Stimulated activated naive CD8-positive, alpha-beta T cell treated with anti-CD3 and anti-CD28 coated beads, Interleukin-15, amount 100 ng/mL, for 72 hours (primary cell): ENCODE measurements around the gene PIKFYVE.
"Not testable (repeated sequence)": the region's sequence is repeated elsewhere in the genome, so short reads cannot be mapped to it uniquely, and the experiment has no call there.

Experiments
- ATAC-seq: fragments of 150-1000 bp; cut with Tn5 transposase; 2 replicates; pipeline ENCODE4 v1.10.0; 2021; ENCODE audit warnings: mild to moderate bottlenecking, moderate library complexity
- DNase-seq, 2 donors: peaks; one replicate each; pipeline ENCODE4 v3.0.0; 2021 to 2022
- H3K27ac Mint-ChIP-seq, 2 donors: one replicate each; pipeline ENCODE4 v1.8.0; 2022; ENCODE audit warnings: mild to moderate bottlenecking in 2 of 2, mixed read lengths in 2 of 2, moderate library complexity in 2 of 2
- H3K27me3 Mint-ChIP-seq: one replicate; pipeline ENCODE4 v1.8.0; 2022; ENCODE audit warnings: mixed read lengths
- H3K4me1 Mint-ChIP-seq: one replicate; pipeline ENCODE4 v1.8.0; 2022; ENCODE audit warnings: mild to moderate bottlenecking, mixed read lengths
- H3K4me3 Mint-ChIP-seq, 2 donors: one replicate each; pipeline ENCODE4 v1.8.0; 2022; ENCODE audit warnings: mild to moderate bottlenecking in 2 of 2, mixed read lengths in 2 of 2, moderate library complexity in 1 of 2
- H3K9me3 Mint-ChIP-seq, 2 donors: one replicate each; pipeline ENCODE4 v1.8.0; 2022; ENCODE audit warnings: mixed read lengths in 2 of 2

Gene PIKFYVE, protein sequence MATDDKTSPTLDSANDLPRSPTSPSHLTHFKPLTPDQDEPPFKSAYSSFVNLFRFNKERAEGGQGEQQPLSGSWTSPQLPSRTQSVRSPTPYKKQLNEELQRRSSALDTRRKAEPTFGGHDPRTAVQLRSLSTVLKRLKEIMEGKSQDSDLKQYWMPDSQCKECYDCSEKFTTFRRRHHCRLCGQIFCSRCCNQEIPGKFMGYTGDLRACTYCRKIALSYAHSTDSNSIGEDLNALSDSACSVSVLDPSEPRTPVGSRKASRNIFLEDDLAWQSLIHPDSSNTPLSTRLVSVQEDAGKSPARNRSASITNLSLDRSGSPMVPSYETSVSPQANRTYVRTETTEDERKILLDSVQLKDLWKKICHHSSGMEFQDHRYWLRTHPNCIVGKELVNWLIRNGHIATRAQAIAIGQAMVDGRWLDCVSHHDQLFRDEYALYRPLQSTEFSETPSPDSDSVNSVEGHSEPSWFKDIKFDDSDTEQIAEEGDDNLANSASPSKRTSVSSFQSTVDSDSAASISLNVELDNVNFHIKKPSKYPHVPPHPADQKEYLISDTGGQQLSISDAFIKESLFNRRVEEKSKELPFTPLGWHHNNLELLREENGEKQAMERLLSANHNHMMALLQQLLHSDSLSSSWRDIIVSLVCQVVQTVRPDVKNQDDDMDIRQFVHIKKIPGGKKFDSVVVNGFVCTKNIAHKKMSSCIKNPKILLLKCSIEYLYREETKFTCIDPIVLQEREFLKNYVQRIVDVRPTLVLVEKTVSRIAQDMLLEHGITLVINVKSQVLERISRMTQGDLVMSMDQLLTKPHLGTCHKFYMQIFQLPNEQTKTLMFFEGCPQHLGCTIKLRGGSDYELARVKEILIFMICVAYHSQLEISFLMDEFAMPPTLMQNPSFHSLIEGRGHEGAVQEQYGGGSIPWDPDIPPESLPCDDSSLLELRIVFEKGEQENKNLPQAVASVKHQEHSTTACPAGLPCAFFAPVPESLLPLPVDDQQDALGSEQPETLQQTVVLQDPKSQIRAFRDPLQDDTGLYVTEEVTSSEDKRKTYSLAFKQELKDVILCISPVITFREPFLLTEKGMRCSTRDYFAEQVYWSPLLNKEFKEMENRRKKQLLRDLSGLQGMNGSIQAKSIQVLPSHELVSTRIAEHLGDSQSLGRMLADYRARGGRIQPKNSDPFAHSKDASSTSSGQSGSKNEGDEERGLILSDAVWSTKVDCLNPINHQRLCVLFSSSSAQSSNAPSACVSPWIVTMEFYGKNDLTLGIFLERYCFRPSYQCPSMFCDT (N-terminal part only)

DNA sequence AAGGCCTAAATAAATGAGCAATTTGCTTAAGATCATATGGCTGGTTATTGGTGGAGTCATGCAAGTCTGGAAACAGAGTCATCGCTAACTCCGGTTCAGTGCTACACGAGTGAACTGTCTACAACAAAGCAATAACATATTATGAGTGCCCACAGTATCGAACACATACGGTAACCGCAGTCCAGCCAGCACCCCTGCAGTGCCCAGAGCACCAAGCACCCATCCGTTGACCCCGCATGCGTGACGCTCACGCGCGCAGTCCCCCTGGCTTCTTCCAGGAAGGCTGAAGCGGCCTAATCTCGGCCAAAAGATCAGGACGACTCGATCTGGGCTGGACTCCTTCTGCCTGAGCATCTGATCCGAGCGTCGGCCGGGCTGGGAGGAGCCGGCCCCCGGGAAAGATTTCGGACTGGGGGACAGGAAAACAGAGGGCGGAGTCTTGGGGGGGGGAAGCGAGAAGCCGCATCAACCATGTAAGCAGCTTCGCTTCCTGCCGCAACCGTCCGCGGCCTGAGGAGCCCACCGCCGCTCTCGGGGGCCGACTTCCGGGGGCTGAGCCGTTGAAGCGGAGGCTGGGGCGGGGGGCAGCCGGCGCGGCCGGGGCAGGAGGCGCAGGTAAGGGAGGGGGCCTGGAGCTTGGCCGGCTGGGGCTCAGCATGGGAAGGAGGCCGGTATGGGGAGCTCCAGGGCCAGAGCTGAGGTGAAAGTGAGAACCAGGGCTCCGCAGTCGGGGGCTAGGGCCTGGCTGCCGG lies at the start of gene PIKFYVE:
Gene PIKFYVE, plus strand, starts transcription at position 455 of the 752 bp plus-strand sequence. CDS start 5,265 bp downstream, outside the sequence.
- Mint-ChIP-seq H3K27me3 (no peaks in the 10 kb centered on the region), H3K4me1 (peaks cover 34% of the 10 kb centered on the region), H3K4me3 (peak within 1 kb of the TSS; percentile 87 to 94), H3K27ac (peak within 1 kb of the TSS; percentile 90 to 98), H3K9me3 (peaks cover 0 to 6% of the 10 kb centered on the region in 2 donors)
- peak; percentile 89 for ATAC-seq
- peak; percentile 89 to 95 for DNase-seq

- peaks cover 0 to 17% of the 10 kb centered on the region in 2 donors for H3K9me3 Mint-ChIP-seq
- not testable (repeated sequence) for ATAC-seq, H3K27me3 Mint-ChIP-seq, H3K27ac Mint-ChIP-seq, H3K4me1 Mint-ChIP-seq, DNase-seq, H3K4me3 Mint-ChIP-seq
Observed at GRCh38 chr2:208221873-208222272, 44.2 kb upstream of the PIKFYVE start.

GRCh38 chr2:208222351-208222750 lies 43.7 kb upstream of the PIKFYVE start:
- no peak for ATAC-seq
- H3K4me1 Mint-ChIP-seq: no peaks in the 10 kb centered on the region
- H3K27me3 Mint-ChIP-seq: no peaks in the 10 kb centered on the region
- H3K27ac Mint-ChIP-seq: no peak overlapping the region
- DNase-seq: no peak
- H3K4me3 Mint-ChIP-seq: no peak overlapping the region
- peaks cover 0 to 17% of the 10 kb centered on the region in 2 donors for H3K9me3 Mint-ChIP-seq

- DNase-seq (no peak), ATAC-seq (no peak)
- H3K9me3 Mint-ChIP-seq: peaks cover 0 to 17% of the 10 kb centered on the region in 2 donors
- no peak overlapping the region for H3K27ac Mint-ChIP-seq
- H3K4me3 Mint-ChIP-seq: no peak overlapping the region
- no peaks in the 10 kb centered on the region for H3K4me1 Mint-ChIP-seq
- H3K27me3 Mint-ChIP-seq: no peaks in the 10 kb centered on the region
Observed at GRCh38 chr2:208224802-208225201, 41.3 kb upstream of the PIKFYVE start.

DNA sequence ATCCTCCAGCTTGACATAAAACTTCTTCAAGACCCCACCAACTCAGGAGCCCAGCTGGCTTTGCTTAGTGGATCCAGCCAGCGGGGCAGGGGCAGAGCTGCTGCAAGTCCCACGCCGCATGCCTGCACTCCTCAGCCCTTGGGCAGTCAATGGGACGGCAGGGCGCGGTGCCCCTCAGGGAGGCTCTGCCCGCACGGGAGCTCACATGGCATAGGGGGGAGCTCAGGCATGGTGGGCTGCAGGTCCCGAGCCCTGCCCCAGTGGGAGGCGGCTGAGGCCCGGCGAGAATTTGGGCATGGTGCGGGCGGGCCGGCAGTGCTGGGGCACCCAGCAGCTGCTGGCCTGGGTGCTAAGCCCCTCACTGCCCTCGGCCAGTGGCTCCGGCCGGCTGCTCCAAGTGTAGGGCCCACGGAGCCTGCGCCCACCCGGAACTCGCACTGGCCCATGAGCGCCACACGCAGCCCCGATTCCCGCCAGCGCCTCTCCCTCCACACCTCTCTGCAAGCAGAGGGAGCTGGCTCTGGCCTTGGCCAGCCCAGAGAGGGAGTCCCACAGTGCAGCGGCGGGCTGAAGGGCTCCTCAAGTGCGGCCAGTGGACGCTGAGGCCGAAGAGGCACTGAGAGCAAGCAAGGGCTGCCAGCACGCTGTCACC lies 38.3 kb upstream of the PIKFYVE start:
- H3K27ac Mint-ChIP-seq: no peak overlapping the region
- DNase-seq (no peak), ATAC-seq (peak; percentile 40)
- no peaks in the 10 kb centered on the region for H3K27me3 Mint-ChIP-seq
- no peaks in the 10 kb centered on the region for H3K4me1 Mint-ChIP-seq
- no peak overlapping the region for H3K4me3 Mint-ChIP-seq
- peaks cover 12 to 18% of the 10 kb centered on the region in 2 donors for H3K9me3 Mint-ChIP-seq

- Mint-ChIP-seq H3K27me3 (no peaks in the 10 kb centered on the region), H3K4me3 (no peak overlapping the region), H3K9me3 (peaks cover 12 to 18% of the 10 kb centered on the region in 2 donors), H3K4me1 (no peaks in the 10 kb centered on the region), H3K27ac (no peak overlapping the region)
- ATAC-seq (no peak), DNase-seq (no peak)
Observed at GRCh38 chr2:208228476-208228875, 37.6 kb upstream of the PIKFYVE start.

GRCh38 chr2:208234786-208235185 lies 31.3 kb upstream of the PIKFYVE start:
- H3K9me3 Mint-ChIP-seq: peaks cover 23 to 26% of the 10 kb centered on the region in 2 donors
- ATAC-seq (no peak), DNase-seq (no peak)
- H3K27me3 Mint-ChIP-seq: no peaks in the 10 kb centered on the region
- no peak overlapping the region for H3K4me3 Mint-ChIP-seq
- H3K4me1 Mint-ChIP-seq: no peaks in the 10 kb centered on the region
- H3K27ac Mint-ChIP-seq: no peak overlapping the region

- Mint-ChIP-seq H3K27me3 (no peaks in the 10 kb centered on the region), H3K9me3 (peaks cover 21 to 22% of the 10 kb centered on the region in 2 donors), H3K4me3 (no peak overlapping the region), H3K4me1 (no peaks in the 10 kb centered on the region), H3K27ac (no peak overlapping the region)
- ATAC-seq (no peak), DNase-seq (no peak)
Observed at GRCh38 chr2:208235860-208236259, 30.2 kb upstream of the PIKFYVE start.

- Mint-ChIP-seq H3K27ac (no peak overlapping the region), H3K4me3 (no peak overlapping the region)
Observed at GRCh38 chr2:208239770-208240493, 26.1 kb upstream of the PIKFYVE start.

GRCh38 chr2:208240619-208241209 lies 25.3 kb upstream of the PIKFYVE start:
- no peak overlapping the region for H3K27ac Mint-ChIP-seq
- peaks cover under 1 to 4% of the 10 kb centered on the region in 2 donors for H3K9me3 Mint-ChIP-seq
- no peak overlapping the region for H3K4me3 Mint-ChIP-seq
- no peaks in the 10 kb centered on the region for H3K27me3 Mint-ChIP-seq
- DNase-seq: no peak
- H3K4me1 Mint-ChIP-seq: no peaks in the 10 kb centered on the region
- no peak for ATAC-seq

More at GRCh38 chr2:208239770-208240493, 26.1 kb upstream of the PIKFYVE start:
- no peak for ATAC-seq
- H3K27me3 Mint-ChIP-seq: no peaks in the 10 kb centered on the region
- DNase-seq: no peak
- no peaks in the 10 kb centered on the region for H3K4me1 Mint-ChIP-seq
- H3K9me3 Mint-ChIP-seq: peaks cover 8 to 11% of the 10 kb centered on the region in 2 donors

DNA sequence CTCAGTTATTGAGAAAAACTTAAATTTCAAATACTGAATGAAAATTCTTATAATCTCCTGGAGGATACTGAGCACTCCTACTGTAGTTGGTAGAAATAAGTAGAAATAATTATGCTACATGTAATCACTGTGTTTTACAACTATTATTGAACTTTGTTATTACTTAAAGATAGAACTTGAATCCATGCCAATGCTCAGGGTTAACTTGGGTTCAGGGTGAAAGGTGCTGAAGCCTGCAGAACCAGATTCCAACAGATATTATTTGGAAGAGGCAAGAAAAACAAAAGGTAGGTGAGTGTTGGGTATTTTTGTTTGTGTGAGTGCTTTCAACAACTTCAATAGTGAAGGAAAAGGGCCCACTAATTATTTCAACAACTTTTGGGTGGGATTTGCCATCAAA lies 21.6 kb upstream of the PIKFYVE start:
- Mint-ChIP-seq H3K4me1 (no peaks in the 10 kb centered on the region), H3K4me3 (no peak overlapping the region), H3K27me3 (no peaks in the 10 kb centered on the region), H3K9me3 (no peaks in the 10 kb centered on the region), H3K27ac (peak overlapping the region in 1 of 2 donors; percentile 55)
- DNase-seq (no peak), ATAC-seq (no peak)

- no peak for ATAC-seq
- H3K9me3 Mint-ChIP-seq: no peaks in the 10 kb centered on the region
- no peak overlapping the region for H3K4me3 Mint-ChIP-seq
- DNase-seq: no peak
- H3K27me3 Mint-ChIP-seq: no peaks in the 10 kb centered on the region
- H3K27ac Mint-ChIP-seq: no peak overlapping the region
- no peaks in the 10 kb centered on the region for H3K4me1 Mint-ChIP-seq
Observed at GRCh38 chr2:208245746-208246145, 20.3 kb upstream of the PIKFYVE start.

GRCh38 chr2:208248601-208249000 lies 17.5 kb upstream of the PIKFYVE start:
- H3K9me3 Mint-ChIP-seq: no peaks in the 10 kb centered on the region
- DNase-seq (no peak), ATAC-seq (no peak)
- no peak overlapping the region for H3K4me3 Mint-ChIP-seq
- H3K4me1 Mint-ChIP-seq: peaks cover 8% of the 10 kb centered on the region
- H3K27ac Mint-ChIP-seq: no peak overlapping the region
- no peaks in the 10 kb centered on the region for H3K27me3 Mint-ChIP-seq
